ENCODE results near the gene LEPR.

LEPR gene

DNA sequence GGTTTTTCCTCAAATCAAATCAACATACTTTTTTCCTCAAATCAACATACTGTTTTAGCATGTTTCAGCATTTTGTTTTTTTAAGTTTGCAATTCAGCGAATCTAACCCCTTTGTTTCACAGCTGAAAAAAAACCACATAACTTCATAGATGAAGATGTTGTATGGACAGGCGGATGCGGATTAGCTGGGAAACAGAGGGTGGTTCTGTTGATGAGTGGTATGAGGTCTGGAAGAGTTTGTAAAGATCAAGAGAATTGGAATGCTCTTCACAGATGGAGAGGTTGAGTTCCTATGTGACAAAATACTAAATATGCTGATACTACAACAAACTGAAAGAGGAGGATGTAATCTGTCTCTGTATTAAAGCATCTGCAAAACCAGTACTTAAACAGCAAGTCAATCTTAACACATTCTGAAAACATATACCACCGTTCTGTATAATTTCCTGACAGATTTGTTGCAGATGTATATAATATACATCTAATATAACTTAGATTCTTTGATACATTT lies 10.6 kb upstream of the LEPR start:
- no peak for DNase-seq

DNA sequence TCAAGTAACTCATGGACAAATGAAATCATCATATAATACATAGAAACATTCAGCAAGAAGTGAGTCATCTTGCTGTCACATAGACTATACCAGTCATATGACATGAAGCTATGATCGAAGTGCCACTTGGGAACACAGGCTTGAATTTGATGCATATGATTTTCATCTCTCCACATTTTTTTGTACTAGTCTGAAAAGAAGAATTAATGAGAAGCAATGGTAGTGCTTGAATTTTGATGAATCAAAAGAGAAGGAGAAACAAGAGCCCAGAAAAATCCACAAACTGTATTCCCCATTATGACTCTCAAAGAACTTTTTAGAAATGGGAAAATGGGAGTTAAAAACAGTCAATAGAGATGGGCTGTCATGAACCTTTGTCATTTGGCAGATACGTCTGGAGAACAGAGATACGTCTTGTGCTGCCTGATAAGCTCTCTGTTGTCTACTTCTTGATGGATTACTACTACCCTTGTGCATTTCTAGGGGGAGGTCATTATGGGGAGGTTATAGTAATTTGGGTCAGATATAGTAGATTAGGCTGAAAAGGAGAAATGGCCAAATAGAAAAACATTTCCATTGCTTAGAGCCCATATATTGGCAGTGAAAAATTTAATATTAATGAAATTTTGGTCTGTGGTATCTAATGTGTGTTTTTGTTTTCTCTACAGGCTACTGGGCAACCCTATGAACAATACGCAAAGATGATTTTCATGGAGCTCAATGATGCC lies 8.0 kb upstream of the LEPR start:
- DNase-seq = no peak

- DNase-seq = no peak
Observed at GRCh38 chr1:65412984-65413375, 7.5 kb upstream of the LEPR start.

GRCh38 chr1:65414538-65414937 lies 5.9 kb upstream of the LEPR start:
- no peak for DNase-seq

GRCh38 chr1:65416767-65417166 lies 3.7 kb upstream of the LEPR start:
- no peak for DNase-seq

DNA sequence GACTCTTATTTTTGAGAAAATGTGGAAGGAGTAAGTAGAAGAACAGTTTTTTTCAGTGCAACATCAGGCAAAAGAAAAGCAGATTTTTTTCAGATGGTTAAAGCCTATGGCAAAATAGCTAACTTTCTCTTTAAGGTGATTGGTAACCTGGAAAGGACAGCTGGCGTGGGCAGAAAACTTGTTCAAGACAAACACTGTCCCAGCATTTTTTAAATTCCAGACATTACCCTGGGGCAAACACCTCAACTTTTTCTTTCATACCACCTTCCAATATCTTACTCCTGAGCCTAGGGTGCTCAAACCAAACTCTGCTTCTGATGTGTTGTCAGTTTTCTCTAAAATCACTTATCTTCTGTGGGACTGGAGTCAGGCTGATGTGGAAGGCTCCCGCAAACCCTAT lies 2.7 kb upstream of the LEPR start:
- DNase-seq = no peak

DNA sequence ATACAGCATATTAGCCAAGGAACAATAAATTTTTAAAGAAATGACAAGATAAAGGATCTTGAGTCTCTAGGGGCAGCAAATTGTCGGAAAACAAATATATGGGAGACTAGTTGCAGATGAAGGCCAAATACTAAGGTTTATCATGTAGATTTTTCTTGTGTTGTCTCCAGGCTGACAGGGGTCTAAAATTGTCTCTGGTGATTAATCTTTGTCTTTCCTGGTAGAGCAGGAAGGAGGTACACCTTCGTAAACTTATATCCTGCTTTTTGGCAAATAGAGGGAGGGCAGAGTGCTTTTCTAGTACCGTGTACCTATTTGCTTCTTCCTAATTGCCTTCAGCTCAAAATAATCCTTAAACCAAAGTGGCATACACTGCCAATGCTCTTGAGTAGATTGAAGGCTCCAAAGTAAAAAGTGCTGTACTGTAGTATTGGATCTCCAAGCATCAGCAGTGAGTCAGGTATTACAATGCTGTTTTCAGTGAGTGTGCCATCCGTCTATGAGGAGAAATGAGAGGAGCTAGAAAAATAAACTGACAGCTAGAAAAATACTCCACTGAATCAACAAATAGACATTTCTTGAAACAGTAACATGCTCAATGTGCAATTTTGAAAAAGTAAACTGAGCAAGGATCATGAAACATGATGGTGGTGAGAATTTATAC lies 1.8 kb upstream of the LEPR start:
- no peak for DNase-seq

GRCh38 chr1:65419681-65420589 lies 533 bp upstream of the LEPR start:
- DNase-seq = peak; percentile 87

- DNase-seq = no peak
Observed at GRCh38 chr1:65421351-65422025, 1.0 kb downstream of the LEPR start.

DNA sequence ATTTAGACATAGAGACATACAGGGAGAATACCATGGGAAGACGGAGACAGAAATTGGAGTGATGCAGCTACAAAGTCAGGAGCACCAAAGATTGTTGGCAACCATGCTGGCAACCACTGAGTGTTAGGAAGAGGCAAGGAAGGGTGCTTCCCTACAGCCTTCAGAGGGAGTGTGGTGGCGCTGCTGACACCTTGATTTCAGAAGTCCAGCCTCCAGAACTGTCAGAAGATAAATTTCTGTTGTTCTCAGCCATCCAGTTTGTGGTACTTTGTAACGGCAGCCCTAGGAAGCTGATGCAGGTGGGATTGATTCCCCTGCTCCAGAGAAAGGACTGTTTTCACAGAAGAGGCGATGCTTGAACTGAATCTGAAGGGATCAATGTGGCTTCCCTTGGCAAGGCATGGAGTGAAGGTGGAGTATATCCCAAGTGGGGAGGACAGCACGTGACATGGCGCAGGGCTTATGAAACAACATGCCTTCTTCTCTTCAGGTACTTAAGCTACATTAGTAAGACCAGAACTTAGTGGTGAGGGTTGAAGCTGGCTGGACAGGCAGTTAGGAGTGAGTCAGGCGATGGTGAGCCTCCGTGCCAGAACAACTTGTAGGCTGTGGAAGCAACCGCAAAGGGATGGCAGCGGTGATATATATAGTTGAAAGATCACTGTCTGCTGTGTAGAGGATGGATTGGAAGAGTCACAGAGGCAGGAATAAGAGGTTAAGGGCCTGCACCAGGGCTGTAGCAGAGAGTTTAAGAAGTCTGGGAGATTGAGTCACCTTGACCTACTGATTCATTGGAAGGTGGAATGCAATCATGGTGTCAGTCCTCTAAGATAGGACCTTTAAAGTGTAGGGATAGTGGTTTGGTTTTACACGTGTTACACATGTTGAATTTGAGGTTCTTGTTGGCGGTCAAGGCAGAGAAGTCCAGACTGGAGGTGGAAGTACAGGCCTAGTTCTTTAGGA lies 2.1 kb downstream of the LEPR start:
- DNase-seq = no peak

- DNase-seq = no peak
Observed at GRCh38 chr1:65423884-65424572, 3.6 kb downstream of the LEPR start.

DNA sequence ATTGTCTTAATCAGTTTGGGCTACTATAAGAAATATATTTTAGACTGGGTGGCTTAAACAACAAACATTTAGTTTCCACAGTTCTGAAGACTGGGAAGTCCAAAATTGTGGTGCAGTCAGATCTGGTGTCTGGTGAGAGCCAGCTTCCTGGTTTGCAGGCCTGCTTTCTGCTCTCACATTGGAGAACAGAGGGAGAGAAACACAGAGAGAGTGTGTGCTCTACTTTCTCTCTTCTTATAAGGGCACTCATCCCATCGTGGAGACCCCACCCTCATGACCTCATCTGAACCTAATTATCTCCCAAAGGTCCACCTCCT lies 4.1 kb downstream of the LEPR start:
- no peak for DNase-seq

DNA sequence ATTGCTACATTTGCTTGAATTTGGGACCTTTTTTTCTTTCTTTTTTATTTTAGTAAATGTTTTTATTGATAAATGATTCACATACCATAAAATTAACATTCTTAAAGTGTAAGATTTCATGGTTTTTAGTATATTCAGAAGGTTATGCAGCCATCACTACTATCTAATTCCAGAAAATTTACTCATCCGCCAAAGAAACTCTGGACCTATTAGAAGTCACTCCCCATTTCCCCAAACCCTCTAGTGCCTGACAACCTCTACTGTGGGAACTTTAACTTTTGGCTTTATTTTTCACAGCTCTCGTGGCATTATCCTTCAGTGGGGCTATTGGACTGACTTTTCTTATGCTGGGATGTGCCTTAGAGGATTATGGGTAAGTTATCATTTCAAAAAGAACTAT lies 4.5 kb downstream of the LEPR start:
- DNase-seq = no peak

GRCh38 chr1:65425697-65426096 lies 5.2 kb downstream of the LEPR start:
- DNase-seq = no peak

DNA sequence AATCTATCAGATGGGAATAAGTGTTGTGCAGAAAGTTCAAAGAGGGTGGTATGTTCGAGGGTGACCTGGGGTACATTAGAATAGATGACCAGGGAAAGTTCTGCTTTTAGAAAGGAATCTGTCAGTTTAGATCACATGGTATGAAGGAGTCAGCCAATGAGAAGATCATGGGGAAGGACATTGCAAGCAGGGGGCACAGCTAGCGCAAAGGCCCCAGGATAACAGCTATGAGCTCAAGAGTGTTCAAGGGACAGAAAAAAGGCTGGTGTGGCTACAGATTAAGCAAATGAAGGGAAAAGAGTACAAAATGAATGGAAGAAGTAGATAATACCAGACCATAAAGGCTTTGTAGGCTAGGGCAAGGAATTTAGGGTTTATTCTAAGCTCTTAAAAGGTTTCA lies 8.6 kb downstream of the LEPR start:
- DNase-seq = no peak

DNA sequence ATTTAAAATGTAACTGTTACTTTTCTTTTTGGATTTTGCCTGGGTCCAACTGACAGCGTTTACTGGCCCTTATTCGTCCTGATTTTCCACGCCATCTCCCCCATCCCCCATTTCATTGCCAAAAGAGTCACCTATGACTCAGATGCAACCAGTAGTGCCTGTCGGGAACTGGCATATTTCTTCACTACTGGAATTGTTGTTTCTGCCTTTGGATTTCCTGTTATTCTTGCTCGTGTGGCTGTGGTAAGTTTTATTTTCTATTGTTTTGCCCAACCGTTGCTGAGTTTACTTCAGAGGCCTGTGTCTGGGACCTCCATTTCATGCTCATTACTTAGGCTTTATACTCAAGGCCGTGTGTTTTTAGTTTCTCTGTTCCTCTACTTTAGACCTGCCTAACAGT lies 9.3 kb downstream of the LEPR start:
- DNase-seq = no peak

- peak; percentile 2 for DNase-seq
Observed at GRCh38 chr1:65431111-65431705, 10.7 kb downstream of the LEPR start.

GRCh38 chr1:65432918-65433317 lies 12.4 kb downstream of the LEPR start:
- DNase-seq = no peak

DNA sequence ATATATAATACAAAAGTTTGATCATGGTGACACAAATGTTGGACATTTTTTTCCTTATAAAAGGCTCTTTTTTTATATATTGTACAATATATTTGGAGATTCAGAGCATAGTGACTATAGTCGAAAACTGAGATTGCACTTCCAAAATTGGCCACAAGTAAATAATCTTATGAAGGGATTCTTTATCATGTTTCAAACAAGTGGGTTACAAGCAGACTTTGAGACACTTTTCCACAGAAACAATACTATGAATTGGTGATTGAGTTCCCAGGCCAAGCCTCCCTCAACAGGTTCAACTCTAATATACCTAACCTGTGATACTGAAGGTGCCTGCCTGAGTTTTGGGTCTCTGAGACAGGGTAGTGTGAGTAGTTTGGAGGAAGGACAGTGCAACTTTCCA lies 13.8 kb downstream of the LEPR start:
- DNase-seq = no peak

DNA sequence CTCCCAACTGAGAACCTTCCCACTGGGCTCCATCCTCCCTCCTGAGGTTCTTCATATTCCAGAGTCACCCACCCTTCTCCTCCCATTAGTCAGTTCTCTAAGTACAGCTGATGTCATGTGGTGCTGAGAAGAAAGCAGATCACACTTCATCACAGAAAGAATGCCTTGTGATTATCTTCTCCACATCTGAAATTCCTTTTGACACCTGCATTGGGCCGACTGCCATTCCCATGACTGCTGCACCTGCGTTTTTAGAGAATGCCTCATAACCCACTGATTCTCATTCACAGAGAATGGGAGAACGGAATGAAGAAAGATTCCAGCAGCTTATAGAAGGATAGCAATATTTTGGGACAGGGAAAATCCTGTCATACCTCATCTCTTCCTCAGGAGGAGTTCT lies 14.3 kb downstream of the LEPR start:
- no peak for DNase-seq

DNA sequence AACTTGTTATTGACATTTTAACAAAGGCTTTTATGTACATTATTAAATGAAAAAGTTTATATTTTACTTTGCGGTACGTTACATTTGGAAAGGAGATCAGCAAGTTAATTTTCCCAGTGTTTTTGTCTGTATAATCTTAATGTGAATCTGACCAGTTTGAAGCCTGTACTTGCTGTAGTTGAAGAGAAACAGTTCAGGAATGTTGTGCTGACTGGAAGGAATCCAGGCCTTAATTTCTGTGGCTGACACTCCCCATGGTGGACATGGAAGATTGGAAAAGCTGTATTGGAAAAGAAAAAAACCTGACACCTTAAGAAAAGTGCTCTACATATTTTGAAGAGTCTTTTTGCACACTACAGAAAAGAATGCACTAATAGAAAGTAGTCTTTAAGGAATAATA lies 15.5 kb downstream of the LEPR start:
- DNase-seq = no peak
